HCT116 (cell line): ENCODE results near the gene RMRP. TPM values are rescaled to one million over a fixed set of nuclear protein-coding genes. Genes with fewer than 3 reads are reported as not detected.

Experiments
- ATAC-seq: fragments of 200-7000 bp; cut with Tn5 transposase; 2 replicates; pipeline ENCODE4 v1.9.1; 2020; ENCODE audit warnings: mild to moderate bottlenecking, moderate library complexity
- BruUV-seq: library from RNA; stranded (reverse); fragments of 400-500 nt; replicated peaks from 2 replicates; lab custom pipeline; 2021; lab: Mats Ljungman, UMichigan
- CTCF ChIA-PET: fragments of 300-600 bp; sonication (Branson Sonifier 250); formaldehyde crosslinking; loops from one replicate; lab custom pipeline; 2021; ENCODE audit warnings: antibody characterized with exemption; lab: Charles Lee
- POLR2A ChIA-PET: fragments of 300-600, 350-600 bp; sonication (Branson Sonifier 250); formaldehyde crosslinking; loops from one replicate; lab custom pipeline; 2021; ENCODE audit warnings: antibody characterized with exemption; lab: Charles Lee
- RAD21 ChIA-PET, 2 experiments: fragments of 300-600 bp; sonication (Branson Sonifier 250); formaldehyde crosslinking; loops; one replicate each; lab custom pipeline; 2023; ENCODE audit warnings: low total read pairs in 2 of 2; ENCODE audit not compliant: uncharacterized antibody in 2 of 2, unreplicated experiment in 2 of 2, low non-redundant PET in 1 of 2; lab: Charles Lee
- DNase-seq: peaks from one replicate; pipeline ENCODE4 v3.0.0-alpha.2; 2010; ENCODE audit warnings: low read depth, low spot score
- H2AFZ ChIP-seq: fragments of 200-600 bp; shearing (Covaris generic), sonication (generic); 2 replicates; pipeline ENCODE4 v1.6.1; 2017; ENCODE audit warnings: low read depth, mixed run types, mixed read lengths, antibody characterized with exemption, low read length; ENCODE audit not compliant: poor library complexity, severe bottlenecking
- H3K27ac ChIP-seq: 2 replicates; pipeline ENCODE4 v1.5.1; 2012; ENCODE audit warnings: low read depth, low read length
- H3K27me3 ChIP-seq: fragments of 200-600 bp; sonication (generic); 2 replicates; pipeline ENCODE4 v1.6.1; 2016; ENCODE audit warnings: mixed run types, low read length, mixed read lengths; ENCODE audit not compliant: insufficient read depth
- H3K36me3 ChIP-seq, 2 experiments: fragments of 200-500 bp in 1 of 2; fragments of 200-600 bp in 1 of 2; sonication (Bioruptor generic) in 1 of 2; sonication (generic) in 1 of 2; 2 replicates each; pipeline versions ENCODE4 v1.5.1 to v1.6.1; 2014 to 2016; ENCODE audit warnings: low read length in 2 of 2, inconsistent platforms in 1 of 2, mixed read lengths in 1 of 2, mixed run types in 1 of 2; ENCODE audit not compliant: insufficient read depth in 2 of 2, control insufficient read depth in 1 of 2
- H3K4me1 ChIP-seq, 2 experiments: fragments of 200-600 bp in 1 of 2; sonication (generic) in 1 of 2; 2 replicates each; pipeline versions ENCODE4 v1.5.1 to v1.6.1; 2012 to 2017; ENCODE audit warnings: low read length in 2 of 2, inconsistent platforms in 1 of 2, mild to moderate bottlenecking in 1 of 2, mixed read lengths in 1 of 2, mixed run types in 1 of 2, moderate library complexity in 1 of 2; ENCODE audit not compliant: insufficient read depth in 2 of 2, control insufficient read depth in 1 of 2
- H3K4me2 ChIP-seq: fragments of 200-600 bp; sonication (generic); 2 replicates; pipeline ENCODE4 v1.6.1; 2017; ENCODE audit warnings: mixed run types, low read length, mixed read lengths
- H3K4me3 ChIP-seq, 2 experiments: fragments of 200-600 bp in 1 of 2; sonication (generic) in 1 of 2; replicated peaks in 1 of 2; 2 replicates each; pipeline ENCODE4 v1.5.1; 2011 to 2016; ENCODE audit warnings: low read length in 2 of 2, control low read depth in 1 of 2, low read depth in 1 of 2, mild to moderate bottlenecking in 1 of 2, mixed read lengths in 1 of 2, mixed run types in 1 of 2
- H3K79me2 ChIP-seq: fragments of 200-600 bp; sonication (generic); 2 replicates; pipeline ENCODE4 v1.6.1; 2017; ENCODE audit warnings: mild to moderate bottlenecking, mixed run types, low read length, moderate library complexity, mixed read lengths; ENCODE audit not compliant: insufficient read depth
- H3K9ac ChIP-seq: fragments of 200-600 bp; sonication (generic); 2 replicates; pipeline ENCODE4 v1.6.1; 2016; ENCODE audit warnings: low read length, mixed read lengths
- H3K9me2 ChIP-seq: fragments of 200-600 bp; sonication (generic), shearing (Covaris generic); 2 replicates; pipeline ENCODE4 v1.6.1; 2017; ENCODE audit warnings: mixed run types, mild to moderate bottlenecking, moderate library complexity; ENCODE audit not compliant: insufficient read depth
- H3K9me3 ChIP-seq, 2 experiments: fragments of 200-500 bp in 1 of 2; fragments of 200-600 bp in 1 of 2; sonication (Bioruptor generic) in 1 of 2; sonication (generic) in 1 of 2; 2 replicates each; pipeline ENCODE4 v1.6.1; 2014 to 2017; ENCODE audit warnings: low read length in 2 of 2, mixed read lengths in 2 of 2, inconsistent platforms in 1 of 2, low read depth in 1 of 2, mild to moderate bottlenecking in 1 of 2, mixed run types in 1 of 2, moderate library complexity in 1 of 2; ENCODE audit not compliant: control insufficient read depth in 1 of 2, insufficient read depth in 1 of 2
- H4K20me1 ChIP-seq: fragments of 200-600 bp; sonication (generic), shearing (Covaris generic); 2 replicates; pipeline ENCODE4 v1.6.1; 2017; ENCODE audit warnings: mixed run types, mild to moderate bottlenecking, moderate library complexity; ENCODE audit not compliant: insufficient read depth
- CEBPB ChIP-seq: IDR thresholded peaks from 2 replicates; pipeline ENCODE4 v1.6.1; 2012; ENCODE audit warnings: low read depth
- CTCF ChIP-seq, 3 experiments: fragments of 200-600 bp in 1 of 3; sonication (generic) in 1 of 3; IDR thresholded peaks in 2 of 3; conservative IDR thresholded peaks in 1 of 3; 2 replicates each; pipeline ENCODE4 v1.5.1; 2012 to 2017; ENCODE audit warnings: low read depth in 2 of 3, low read length in 2 of 3, antibody characterized with exemption in 1 of 3, borderline replicate concordance in 1 of 3, control low read depth in 1 of 3, mild to moderate bottlenecking in 1 of 3, mixed read lengths in 1 of 3, mixed run types in 1 of 3, moderate library complexity in 1 of 3; ENCODE audit not compliant: insufficient read depth in 1 of 3
- EGR1 ChIP-seq: IDR thresholded peaks from 2 replicates; pipeline ENCODE4 v1.6.1; 2012; ENCODE audit warnings: low read depth
- ELF1 ChIP-seq: IDR thresholded peaks from 2 replicates; pipeline ENCODE4 v1.6.1; 2012; ENCODE audit warnings: low read depth, borderline replicate concordance
- EZH2 ChIP-seq: fragments of 200-600 bp; sonication (generic); IDR thresholded peaks from 2 replicates; pipeline ENCODE4 v1.6.1; 2017; ENCODE audit warnings: antibody characterized with exemption, mixed run types
- EZH2phosphoT487 ChIP-seq: fragments of 200-600 bp; IDR thresholded peaks from 2 replicates; pipeline ENCODE4 v1.6.1; 2018; ENCODE audit warnings: antibody characterized with exemption, borderline replicate concordance
- MAX ChIP-seq: IDR thresholded peaks from 2 replicates; pipeline ENCODE4 v1.6.1; 2012
- POLR2AphosphoS5 ChIP-seq: IDR thresholded peaks from 2 replicates; pipeline ENCODE4 v1.6.1; 2011; ENCODE audit warnings: mild to moderate bottlenecking, low read depth, low read length, moderate library complexity
- RAD21 ChIP-seq: IDR thresholded peaks from 2 replicates; pipeline ENCODE4 v1.6.1; 2012; ENCODE audit warnings: low read depth, mild to moderate bottlenecking
- ZBTB33 ChIP-seq: IDR thresholded peaks from 2 replicates; pipeline ENCODE4 v1.6.1; 2011; ENCODE audit warnings: mild to moderate bottlenecking, low read length, moderate library complexity; ENCODE audit not compliant: insufficient replicate concordance; ENCODE audit errors: extremely low read depth
- ZNF274 ChIP-seq: fragments of 200-500 bp; sonication (Bioruptor generic); IDR thresholded peaks from 2 replicates; pipeline ENCODE4 v1.6.1; 2014; ENCODE audit warnings: mild to moderate bottlenecking, low read depth, low read length, inconsistent platforms
- intact Hi-C: fragments of 100-400 bp; cut with micrococcal nuclease; formaldehyde crosslinking; loops from 2 replicates; pipeline ENCODE4 v1.10.0; 2022
- total RNA-seq: library from RNA; stranded (reverse); gene quantifications from one replicate; pipeline ENCODE4 v1.2.1, GENCODE V29; 2021; ENCODE audit not compliant: unreplicated experiment

Gene RMRP
- total RNA-seq, 1 experiment from 2014 or later = 30,969 TPM

GRCh38 chr9:35615981-35616680 is 41.7 kb downstream of the RMRP start:
- no peaks in the 10 kb centered on the region for H3K79me2 ChIP-seq

GRCh38 chr9:35612843-35613242 is 45.0 kb downstream of the RMRP start:
- ChIA-PET RAD21 (no interaction called here), POLR2A (no interaction called here)
- H3K9me2 ChIP-seq = no peaks in the 10 kb centered on the region
- H3K4me2 ChIP-seq = no peak overlapping the region
- H2AFZ ChIP-seq = no peak overlapping the region
- H3K9ac ChIP-seq = no peak overlapping the region
- no peaks in the 10 kb centered on the region for H3K4me1 ChIP-seq
- DNase-seq = no peak
- no peak for TF ChIP-seq ZBTB33
- TF ChIP-seq CTCF (IDR thresholded peaks at IDR 0.05 in 2 of 3, conservative IDR thresholded peaks at IDR 0.05 in 1 of 3; ENCODE audit: borderline replicate concordance in 1 of 3, insufficient read depth in 1 of 3, low read depth in 2 of 3, low read length in 2 of 3) = no peak
- TF ChIP-seq MAX = no peak
- no peak for TF ChIP-seq EZH2
- no peak for TF ChIP-seq ZNF274
- TF ChIP-seq, all 23 proteins: peak for 0
- Histone ChIP-seq H3K36me3 (peaks cover 3 to 10% of the 10 kb centered on the region in 2 experiments; a peak in 3 of 4 replicates), H3K4me3 (no peak overlapping the region), H3K27me3 (no peaks in the 10 kb centered on the region), H3K79me2 (no peaks in the 10 kb centered on the region), H3K9me3 (no peaks in the 10 kb centered on the region), H4K20me1 (no peaks in the 10 kb centered on the region), H3K27ac (no peak overlapping the region)
- BruUV-seq = no TSS peak
- intact Hi-C loops = no loop called here
- ATAC-seq = no peak
- CTCF ChIA-PET = interaction anchor here (1.1 kb wide), 1 partner anchor 9 kb away, joined by 3 read pairs; no protein-coding TSS in a partner anchor

More at GRCh38 chr9:35615981-35616680, 41.7 kb downstream of the RMRP start:
- ChIA-PET RAD21 (no interaction called here), CTCF (interaction anchor here (1.6 kb wide), 1 partner anchor 12 kb away, joined by 5 read pairs; no protein-coding TSS in a partner anchor)
- Histone ChIP-seq H3K27ac (no peak overlapping the region), H3K4me3 (no peak overlapping the region), H2AFZ (no peak overlapping the region), H3K36me3 (no peaks in the 10 kb centered on the region), H3K4me1 (no peaks in the 10 kb centered on the region), H3K9ac (no peak overlapping the region), H3K9me3 (no peaks in the 10 kb centered on the region), H3K27me3 (no peaks in the 10 kb centered on the region)
- ATAC-seq (no peak), DNase-seq (no peak)
- intact Hi-C loops = no loop called here
- no TSS peak for BruUV-seq
- TF ChIP-seq EGR1 (no peak), CEBPB (no peak), EZH2phosphoT487 (no peak), POLR2AphosphoS5 (no peak), RAD21 (no peak), ELF1 (no peak)
- TF ChIP-seq, all 23 proteins: peak for 0
- H4K20me1 ChIP-seq = no peaks in the 10 kb centered on the region
- H3K4me2 ChIP-seq = no peak overlapping the region
- no peaks in the 10 kb centered on the region for H3K9me2 ChIP-seq
- POLR2A ChIA-PET = no interaction called here
